PFSK-1 (cell line): Measurements from ENCODE around the gene COX4I1.

Experiments used
- POLR2AphosphoS5 ChIP-seq: IDR thresholded peaks from 2 replicates; pipeline ENCODE4 v1.6.1; 2012; ENCODE audit warnings: low read depth, mild to moderate bottlenecking, control low read depth, low read length, moderate library complexity
- REST ChIP-seq, 2 experiments: IDR thresholded peaks; 2 replicates each; pipeline versions ENCODE4 v1.6.1 to v1.8.0; 2011 to 2012; ENCODE audit warnings: low read depth in 2 of 2, low read length in 2 of 2, control low read depth in 1 of 2, inconsistent platforms in 1 of 2, mild to moderate bottlenecking in 1 of 2, moderate library complexity in 1 of 2; ENCODE audit not compliant: insufficient read depth in 1 of 2
- SIN3A ChIP-seq: IDR thresholded peaks from 2 replicates; pipeline ENCODE4 v1.6.1; 2012; ENCODE audit warnings: mild to moderate bottlenecking, low read length, moderate library complexity, borderline replicate concordance; ENCODE audit not compliant: insufficient read depth
- TAF1 ChIP-seq: IDR thresholded peaks from 2 replicates; pipeline ENCODE4 v1.6.1; 2012; ENCODE audit warnings: low read length, control low read depth, borderline replicate concordance; ENCODE audit not compliant: insufficient read depth

DNA sequence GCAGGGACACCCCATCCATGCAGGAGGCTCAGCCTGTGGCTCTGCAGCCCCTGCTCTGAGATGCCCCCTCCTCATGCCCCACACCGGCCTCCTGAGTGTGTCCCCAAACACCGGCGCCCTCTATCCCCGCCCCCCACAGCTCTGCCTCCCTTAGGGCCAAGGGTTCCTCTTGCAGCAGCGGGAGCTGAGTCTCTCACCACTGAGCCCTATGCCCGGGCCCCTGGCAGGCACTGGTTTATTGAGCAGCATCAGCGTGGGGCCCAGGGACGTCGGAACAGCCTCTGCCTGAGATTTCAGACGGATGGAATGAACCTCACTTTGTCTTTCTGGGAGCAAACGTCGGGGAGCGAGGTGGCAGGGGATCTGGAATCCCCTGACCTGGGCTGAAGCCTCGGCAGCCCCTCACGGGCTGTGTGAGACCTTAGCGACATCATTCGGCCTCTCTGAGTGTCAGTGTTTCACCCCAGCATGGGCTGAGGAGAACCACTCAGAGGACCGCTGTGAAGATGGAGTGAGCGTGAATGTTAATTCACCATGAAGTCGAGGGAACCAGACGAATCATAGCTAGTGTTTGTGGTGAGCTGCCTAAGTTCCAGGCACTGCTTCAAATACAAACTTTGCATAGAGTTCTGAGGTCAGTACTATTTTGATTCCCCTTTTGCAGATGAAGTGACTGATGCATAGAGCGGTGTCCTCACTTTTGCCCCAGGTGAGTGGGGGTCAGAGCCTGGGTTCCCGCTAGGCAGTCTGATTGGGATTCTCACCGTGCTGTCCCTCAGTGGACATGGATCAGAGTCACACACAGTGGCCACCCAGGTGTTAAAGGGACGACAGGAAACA is 43.3 kb upstream of the COX4I1 start:
- TF ChIP-seq SIN3A (no peak), POLR2AphosphoS5 (no peak), REST (IDR thresholded peaks at IDR 0.05; ENCODE audit: insufficient read depth in 1 of 2, low read depth in 2 of 2, low read length in 2 of 2) (no peak), TAF1 (no peak)
